Measurements from ENCODE around the gene BRI3.

BRI3 gene

GRCh38 chr7:98338441-98338840 is 57.0 kb downstream of the BRI3 start:
- Histone ChIP-seq H3K4me1 (ENCODE audit: insufficient read depth, insufficient read length) (no peaks in the 10 kb centered on the region), H3K27me3 (ENCODE audit: insufficient read depth, insufficient read length) (no peaks in the 10 kb centered on the region), H3K36me3 (ENCODE audit: insufficient read depth, insufficient read length, low read length) (peaks cover 7% of the 10 kb centered on the region), H3K9me3 (ENCODE audit: insufficient read depth, low read length) (no peaks in the 10 kb centered on the region), H3K9ac (ENCODE audit: insufficient read length, low read depth) (no peak overlapping the region), H3K4me3 (ENCODE audit: insufficient read length, low read depth) (no peak overlapping the region)
- TF ChIP-seq ZNF274 (IDR thresholded peaks at IDR 0.05; ENCODE audit: low read depth, low read length): no peak
- TF ChIP-seq YY1 (IDR thresholded peaks at IDR 0.05; ENCODE audit: insufficient read depth, insufficient read length): no peak
- no peak for TF ChIP-seq SUZ12 (IDR thresholded peaks at IDR 0.05; ENCODE audit: extremely low read depth, insufficient read depth, insufficient read length)
- DNase-seq (ENCODE audit: low read depth, low spot score): no peak

- Histone ChIP-seq H3K9ac (ENCODE audit: insufficient read length, low read depth) (no peak overlapping the region), H3K4me3 (ENCODE audit: insufficient read length, low read depth) (no peak overlapping the region), H3K4me1 (ENCODE audit: insufficient read depth, insufficient read length) (no peaks in the 10 kb centered on the region), H3K9me3 (ENCODE audit: insufficient read depth, low read length) (no peaks in the 10 kb centered on the region), H3K36me3 (ENCODE audit: insufficient read depth, insufficient read length, low read length) (peaks cover 7% of the 10 kb centered on the region), H3K27me3 (ENCODE audit: insufficient read depth, insufficient read length) (no peaks in the 10 kb centered on the region)
- TF ChIP-seq YY1 (IDR thresholded peaks at IDR 0.05; ENCODE audit: insufficient read depth, insufficient read length) (no peak), ZNF274 (IDR thresholded peaks at IDR 0.05; ENCODE audit: low read depth, low read length) (no peak), SUZ12 (IDR thresholded peaks at IDR 0.05; ENCODE audit: extremely low read depth, insufficient read depth, insufficient read length) (no peak)
- DNase-seq (ENCODE audit: low read depth, low spot score): no peak
Observed at GRCh38 chr7:98339043-98339442, 57.6 kb downstream of the BRI3 start.

DNA sequence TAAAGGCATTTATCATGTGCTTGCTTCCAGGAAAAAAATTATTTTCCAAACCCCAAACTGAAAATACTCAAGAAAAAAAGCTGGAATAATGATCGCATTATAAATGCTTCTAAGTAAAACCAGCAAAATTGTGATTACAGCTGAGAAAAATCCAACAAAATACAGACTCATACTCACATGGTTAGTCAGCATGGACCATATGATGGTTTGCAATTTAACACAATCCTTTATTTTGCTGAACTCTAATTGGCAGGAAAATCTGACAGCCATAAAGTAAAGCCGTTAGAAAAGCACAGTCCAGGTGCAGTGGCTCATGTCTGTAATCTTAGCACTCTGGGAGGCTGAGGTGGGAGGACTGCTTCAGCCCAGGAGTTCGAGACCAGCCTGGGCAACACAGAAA is 59.6 kb downstream of the BRI3 start:
- Histone ChIP-seq H3K9me3 (ENCODE audit: insufficient read depth, low read length) (no peaks in the 10 kb centered on the region), H3K36me3 (ENCODE audit: insufficient read depth, insufficient read length, low read length) (peaks cover 7% of the 10 kb centered on the region), H3K27me3 (ENCODE audit: insufficient read depth, insufficient read length) (no peaks in the 10 kb centered on the region), H3K4me1 (ENCODE audit: insufficient read depth, insufficient read length) (no peaks in the 10 kb centered on the region), H3K4me3 (ENCODE audit: insufficient read length, low read depth) (no peak overlapping the region), H3K9ac (ENCODE audit: insufficient read length, low read depth) (no peak overlapping the region)
- DNase-seq (ENCODE audit: low read depth, low spot score): no peak
- TF ChIP-seq YY1 (IDR thresholded peaks at IDR 0.05; ENCODE audit: insufficient read depth, insufficient read length): no peak
- no peak for TF ChIP-seq ZNF274 (IDR thresholded peaks at IDR 0.05; ENCODE audit: low read depth, low read length)
- TF ChIP-seq SUZ12 (IDR thresholded peaks at IDR 0.05; ENCODE audit: extremely low read depth, insufficient read depth, insufficient read length): no peak

Measured in NT2/D1 (cell line).